GM18861 (cell line): ENCODE results near the gene MAPKAPK3.
"Not testable (repeated sequence)": the region's sequence is repeated elsewhere in the genome, so short reads cannot be mapped to it uniquely, and the experiment has no call there.

ENCODE experiments used
- ATAC-seq: cut with Tn5 transposase; IDR thresholded peaks from one replicate; pipeline ENCODE4 v1.9.1; 2021; ENCODE audit not compliant: unreplicated experiment

The MAPKAPK3 gene

DNA sequence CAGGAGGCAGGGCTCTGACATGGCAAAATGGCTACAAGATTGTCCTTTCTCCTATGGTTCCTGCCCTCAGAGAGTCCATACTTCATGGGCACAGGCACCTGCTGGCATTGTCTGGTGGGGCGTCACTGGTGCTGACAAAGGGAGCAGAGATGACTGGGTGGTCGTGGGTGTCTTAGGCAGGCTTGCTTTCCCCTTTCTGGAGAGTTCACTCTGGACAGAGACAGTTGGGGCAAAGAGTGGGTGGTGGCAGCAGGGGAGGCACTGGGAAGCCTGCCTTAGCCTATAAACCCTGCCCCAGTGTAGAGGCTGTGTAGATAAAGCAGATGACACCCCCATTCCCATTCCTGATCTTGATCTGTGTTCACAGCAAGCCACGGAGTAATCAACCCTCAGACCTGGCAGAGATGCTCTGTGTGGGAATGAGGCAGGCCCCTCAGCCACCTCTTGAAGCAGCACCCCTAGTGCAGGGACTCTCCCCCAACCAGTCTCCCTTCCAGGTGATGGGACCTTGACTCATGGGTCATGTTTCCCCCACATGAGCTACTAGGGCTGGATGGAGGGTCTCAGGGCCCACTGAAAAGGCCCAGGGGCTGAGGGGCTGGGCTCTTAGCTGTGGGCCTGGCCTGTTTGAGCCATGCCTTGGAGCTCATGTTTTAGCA lies 37.1 kb downstream of the MAPKAPK3 start:
- no peak for ATAC-seq

GRCh38 chr3:50655009-50655830 lies 38.3 kb downstream of the MAPKAPK3 start:
- no peak for ATAC-seq

DNA sequence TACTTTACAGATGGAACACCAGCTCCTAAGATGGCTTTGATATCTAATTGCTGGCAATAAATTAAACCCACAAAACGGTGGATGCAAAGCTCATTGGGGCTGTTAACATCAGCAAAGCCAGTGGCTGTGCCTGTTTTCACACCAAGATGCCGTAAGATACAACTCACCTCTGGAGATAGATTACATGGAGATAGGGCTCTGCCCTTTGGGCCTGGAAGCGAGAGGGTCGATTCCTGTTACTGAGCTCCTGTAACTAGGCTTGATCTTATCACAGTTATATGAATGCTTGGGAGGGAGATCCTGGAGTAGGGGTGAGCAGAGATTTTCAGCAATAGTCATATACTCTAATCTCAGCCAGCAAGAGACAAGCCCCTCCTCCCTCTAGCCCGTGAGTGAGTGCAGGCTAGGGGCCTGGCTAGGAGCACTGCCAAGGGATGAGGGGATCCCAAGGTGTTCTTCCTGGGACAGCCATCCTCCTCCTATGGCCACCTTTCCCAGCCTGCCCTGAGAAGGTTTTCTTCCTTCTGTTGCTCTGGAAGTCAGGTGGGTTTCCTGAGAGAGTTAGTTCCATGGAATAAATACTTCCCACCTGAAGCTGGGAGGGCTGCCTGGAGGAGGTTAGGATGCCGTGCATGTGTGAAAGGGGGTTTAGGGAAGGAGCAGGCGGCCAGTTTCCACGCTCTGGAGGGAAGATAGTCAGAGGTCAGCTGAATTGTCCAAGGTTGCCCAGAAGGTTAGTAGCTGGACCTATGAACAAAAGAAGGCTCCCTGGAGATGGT lies 39.7 kb downstream of the MAPKAPK3 start:
- no peak for ATAC-seq

DNA sequence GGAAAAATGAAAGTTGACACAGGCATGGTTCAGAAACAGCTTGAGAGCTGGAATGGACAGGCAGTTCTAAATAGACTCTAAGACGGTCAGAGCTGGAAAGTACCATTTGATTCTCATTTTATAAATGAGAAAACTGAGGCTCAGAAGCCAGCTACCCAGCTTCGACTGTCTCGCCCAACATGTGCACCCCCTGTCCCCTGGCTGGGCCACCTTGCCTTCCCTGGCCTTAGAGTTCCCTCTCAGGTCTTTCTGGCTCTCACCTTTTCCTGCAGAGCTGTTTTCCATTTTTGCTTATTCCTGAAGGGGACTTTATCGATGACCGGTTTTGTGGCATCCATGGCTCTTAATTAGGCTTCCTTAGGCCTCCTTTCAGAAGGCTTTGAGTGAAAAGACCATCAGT lies 40.5 kb downstream of the MAPKAPK3 start:
- no peak for ATAC-seq

DNA sequence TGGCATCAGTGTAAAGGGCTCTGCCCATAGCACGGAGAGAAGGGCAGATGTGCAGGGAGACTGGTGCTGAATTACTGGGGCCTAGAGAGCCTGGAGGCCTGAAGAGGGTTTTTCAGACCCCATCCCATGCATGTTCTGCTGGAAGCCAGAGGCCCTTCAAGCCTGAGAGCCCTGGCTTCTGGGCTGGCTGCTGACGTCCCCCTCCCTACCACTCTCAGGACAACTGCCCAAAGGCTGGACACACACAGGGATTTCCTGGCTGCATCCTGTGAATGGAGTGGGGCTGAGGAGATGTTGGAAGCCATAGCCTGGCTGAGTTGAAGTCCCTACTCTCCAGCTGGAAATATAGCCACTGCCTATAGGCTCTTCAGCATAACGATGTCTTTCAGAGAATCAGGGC lies 40.9 kb downstream of the MAPKAPK3 start:
- no peak for ATAC-seq

DNA sequence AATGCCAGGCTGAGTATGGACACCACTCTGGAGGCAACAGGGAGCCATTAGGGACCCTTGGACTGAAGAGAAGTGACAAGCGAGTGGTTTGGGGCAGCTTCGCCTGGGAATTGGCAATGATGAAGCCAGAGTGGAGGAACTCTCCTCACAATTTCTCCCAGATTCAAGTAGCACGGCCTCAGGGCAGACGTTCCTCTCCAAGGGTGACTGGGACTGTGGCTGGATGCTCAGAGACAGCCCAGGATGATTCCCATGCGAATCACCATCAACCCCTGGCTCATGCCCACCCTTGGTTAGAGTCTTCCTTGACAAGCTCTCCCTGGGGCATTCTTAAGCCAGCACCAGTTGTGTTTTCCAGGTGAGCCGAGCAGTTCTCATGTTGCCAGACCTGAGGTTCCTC lies 41.5 kb downstream of the MAPKAPK3 start:
- no peak for ATAC-seq

DNA sequence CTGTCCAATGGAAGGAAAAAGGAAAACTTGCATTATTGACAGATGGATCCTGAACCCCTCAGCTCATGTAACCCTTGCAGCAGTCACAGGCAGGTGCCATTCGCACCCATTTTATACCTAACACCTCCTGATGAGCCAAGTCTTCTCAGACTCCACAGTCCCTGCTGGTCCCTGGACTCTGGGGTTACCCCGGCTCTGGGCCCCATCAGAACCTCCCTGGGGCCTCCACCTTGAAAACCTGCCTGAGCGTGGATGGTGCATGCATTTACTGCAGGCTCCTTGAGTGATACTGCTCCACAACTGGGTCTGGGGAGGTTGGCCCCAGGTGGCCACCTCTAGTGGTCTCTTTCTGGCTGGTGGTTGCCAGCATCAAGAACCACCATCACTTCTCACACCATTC lies 41.9 kb downstream of the MAPKAPK3 start:
- no peak for ATAC-seq

DNA sequence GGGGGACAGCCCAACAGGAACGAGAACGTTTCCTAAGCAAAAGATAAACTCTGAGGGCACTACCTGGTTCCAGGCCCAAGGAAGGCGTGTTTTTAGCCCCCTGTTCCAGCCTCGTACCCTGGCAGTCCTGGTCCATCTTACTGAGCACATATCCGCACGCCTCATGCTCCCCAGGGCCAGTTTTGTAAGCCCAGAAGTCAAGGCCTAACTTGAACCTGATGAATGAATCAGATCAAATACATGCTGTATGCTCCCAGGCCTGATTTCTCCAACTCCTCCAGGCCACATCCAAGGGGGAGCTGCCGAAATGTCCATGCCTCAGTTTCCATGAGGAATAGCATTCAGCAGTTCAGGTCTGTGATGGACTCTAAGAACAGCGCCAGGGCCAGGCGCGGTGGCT lies 43.4 kb downstream of the MAPKAPK3 start:
- no peak for ATAC-seq

GRCh38 chr3:50661321-50661837 lies 44.4 kb downstream of the MAPKAPK3 start:
- ATAC-seq: no peak

- no peak for ATAC-seq
Observed at GRCh38 chr3:50662408-50662807, 45.5 kb downstream of the MAPKAPK3 start.

DNA sequence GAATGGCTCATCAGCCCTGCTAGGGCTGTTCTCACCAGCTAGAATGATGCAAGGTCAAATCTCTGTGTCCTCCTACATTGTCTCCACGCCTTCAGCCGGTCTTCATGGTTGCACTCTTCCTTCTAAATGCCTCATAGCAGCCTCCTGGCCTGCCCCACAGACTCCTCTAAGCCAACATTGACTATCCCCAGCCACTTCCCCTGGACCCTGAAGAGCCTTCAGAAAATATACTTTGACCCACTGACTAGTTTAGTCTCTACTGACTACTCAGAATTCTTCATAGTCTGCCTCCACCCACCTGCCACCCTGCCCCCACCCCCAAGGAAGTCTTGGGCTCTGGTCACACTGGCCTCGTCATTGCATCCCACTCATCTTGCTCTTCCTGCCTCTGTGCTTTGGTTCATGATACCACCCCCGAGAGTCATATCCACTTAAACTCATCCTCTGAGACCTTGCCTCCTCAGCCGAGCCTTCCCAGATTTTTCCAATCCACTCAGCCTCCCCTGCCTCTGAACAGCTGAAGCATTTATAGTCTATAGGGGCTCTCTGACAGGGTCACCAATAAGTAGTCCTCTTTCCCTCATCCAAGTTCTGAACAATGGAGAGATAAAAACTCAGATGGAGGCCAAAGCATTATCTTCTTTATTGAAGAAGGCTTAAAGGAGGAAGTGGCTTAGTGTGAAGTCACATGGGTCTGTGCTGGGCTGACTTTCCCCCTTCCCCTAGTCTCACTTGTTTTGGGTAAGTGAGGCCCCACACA lies 48.3 kb downstream of the MAPKAPK3 start:
- ATAC-seq: no peak

DNA sequence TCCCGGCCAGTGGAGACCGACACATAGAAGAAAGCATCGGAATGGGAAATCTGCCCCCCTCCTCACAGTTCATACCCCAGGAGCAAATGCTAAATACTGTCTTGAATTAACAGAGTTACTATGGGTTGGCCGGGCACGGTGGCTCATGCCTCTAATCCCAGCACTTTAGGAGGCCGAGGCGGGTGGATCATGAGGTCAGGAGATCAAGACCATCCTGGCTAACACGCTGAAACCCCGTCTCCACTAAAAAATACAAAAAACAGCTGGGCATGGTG lies 48.8 kb downstream of the MAPKAPK3 start:
- ATAC-seq: not testable (repeated sequence)

GRCh38 chr3:50666837-50667236 lies 49.9 kb downstream of the MAPKAPK3 start:
- ATAC-seq: no peak

GRCh38 chr3:50671331-50671730 lies 54.4 kb downstream of the MAPKAPK3 start:
- no peak for ATAC-seq

DNA sequence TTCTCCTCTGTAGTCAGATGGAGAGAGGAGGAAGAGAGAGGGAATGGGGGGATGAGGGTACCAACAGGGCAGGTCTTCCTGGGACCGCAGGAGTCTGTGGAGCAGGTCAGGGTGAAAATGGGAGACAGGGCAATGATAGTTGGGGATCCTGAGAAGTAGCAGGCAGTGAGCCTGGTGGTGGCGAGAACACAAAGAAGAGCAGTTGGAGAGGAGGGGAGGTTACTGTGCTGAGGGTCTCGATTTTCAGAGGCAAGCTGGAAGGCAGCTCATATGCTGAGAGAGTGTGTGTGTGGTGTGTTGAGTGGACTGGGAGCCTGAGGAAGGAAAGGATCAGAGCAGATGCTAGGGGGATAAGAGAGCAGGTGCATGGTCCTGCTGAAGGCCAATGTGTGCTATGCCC lies 55.7 kb downstream of the MAPKAPK3 start:
- no peak for ATAC-seq

DNA sequence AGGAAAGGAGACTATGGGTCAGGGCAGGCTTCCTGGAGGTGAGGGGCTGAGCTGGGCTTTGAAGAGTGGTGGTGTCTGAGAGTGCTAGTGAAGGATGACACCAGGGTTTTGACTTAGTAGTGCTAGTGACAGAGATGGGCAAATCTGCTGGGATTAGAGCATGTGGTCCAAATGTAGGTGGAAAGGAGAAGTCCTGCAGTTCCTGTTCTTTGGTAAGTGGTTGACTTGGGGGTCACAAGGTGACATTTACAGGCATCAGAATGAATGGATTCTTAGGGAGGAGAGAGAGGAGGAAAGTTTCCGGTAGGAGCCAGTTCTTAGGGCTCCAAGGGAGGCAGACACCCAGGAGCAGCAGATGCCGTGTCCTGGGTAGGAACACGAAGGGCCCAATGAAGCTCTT lies 57.0 kb downstream of the MAPKAPK3 start:
- ATAC-seq: no peak

GRCh38 chr3:50674349-50675178 lies 57.6 kb downstream of the MAPKAPK3 start, which contains the start of gene DOCK3:
Gene DOCK3, plus strand, starts transcription at chr3:50674927. Its CDS starts 337 bp downstream, at chr3:50675264.
- no peak for ATAC-seq

DNA sequence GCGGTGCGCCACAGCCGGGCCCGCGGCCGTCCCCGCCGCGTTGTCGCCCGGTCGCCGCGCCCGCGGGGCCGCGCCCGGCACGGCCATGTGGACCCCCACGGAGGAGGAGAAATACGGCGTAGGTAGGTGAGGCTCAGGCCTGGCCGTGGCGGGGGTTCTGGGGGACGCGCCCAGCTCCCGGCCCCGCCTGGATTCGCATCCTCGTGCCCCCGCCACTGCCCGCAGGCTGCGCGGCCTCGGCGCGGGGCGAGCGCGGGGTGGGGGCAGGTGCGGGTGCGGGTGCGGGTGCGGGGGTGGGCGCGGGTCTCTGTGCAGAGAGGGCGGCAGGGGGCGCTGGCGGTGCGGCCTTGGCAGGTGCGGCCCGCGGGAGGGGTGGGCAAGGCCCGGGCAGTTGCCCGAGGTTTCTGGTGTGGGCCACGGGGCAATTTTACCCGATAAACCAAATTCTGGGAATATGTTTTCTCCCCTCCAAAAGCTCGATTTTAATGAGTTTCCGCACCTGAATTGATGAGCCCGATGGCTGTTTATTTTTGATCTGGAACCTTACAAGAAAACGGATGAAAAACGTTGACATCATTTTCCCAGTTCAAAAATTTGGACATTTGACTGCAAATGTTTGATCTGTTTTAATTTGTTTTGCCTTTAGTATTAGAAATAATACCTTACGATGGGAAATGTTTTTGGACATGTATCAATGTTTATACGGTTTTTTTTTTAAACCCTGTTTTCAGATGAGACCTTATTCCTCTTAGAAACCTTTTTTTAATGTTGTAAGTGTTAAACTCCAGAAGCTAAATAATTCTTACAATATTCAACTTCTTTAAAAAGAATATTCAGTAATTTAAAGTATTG lies 58.5 kb downstream of the MAPKAPK3 start:
- ATAC-seq: no peak

DNA sequence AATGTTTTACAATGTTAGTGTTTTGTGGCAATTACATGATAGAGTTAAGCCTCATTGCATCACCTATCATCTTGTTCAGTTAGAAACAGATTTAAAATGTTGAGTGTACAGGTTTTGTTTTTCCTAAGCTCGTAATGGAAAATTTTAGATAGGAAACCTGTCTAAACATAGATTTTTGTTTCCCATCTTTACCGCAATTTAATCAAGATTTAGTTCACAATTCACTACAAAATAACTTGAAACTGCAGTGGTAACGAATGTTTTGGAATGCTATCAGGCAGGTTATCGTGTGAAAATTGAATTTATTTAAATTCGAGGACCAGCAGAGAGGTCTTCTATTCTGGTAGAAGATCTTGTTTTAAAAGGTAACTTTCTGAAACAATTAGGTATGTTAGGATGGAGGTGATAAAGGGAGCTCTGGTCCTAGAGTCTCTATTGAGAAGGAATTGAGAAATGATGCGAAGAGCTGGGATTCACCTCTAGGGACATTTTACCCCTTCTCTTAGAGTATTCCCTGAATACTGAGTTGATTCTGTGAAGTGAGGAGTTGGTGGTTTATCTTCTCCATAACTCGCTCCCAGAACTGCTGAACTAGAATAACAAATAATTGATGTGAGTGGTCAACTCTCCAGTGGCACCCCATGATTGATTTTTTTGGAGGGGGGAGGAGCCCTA lies 59.2 kb downstream of the MAPKAPK3 start:
- no peak for ATAC-seq
